ENCODE measurements around the gene GPC5. TPM values are rescaled to one million over a fixed set of nuclear protein-coding genes. Genes with fewer than 3 reads are reported as not detected.

Gene GPC5
- total and polyA plus RNA-seq, 2 of the 8 experiments (the other 6 are each of a cell fraction or from before 2014, with no cell fraction given), result 0.20 to 0.39 TPM

- Histone ChIP-seq H2BK5ac (ENCODE audit: low read depth, low read length) (no peak overlapping the region), H3K79me2 (ENCODE audit: control insufficient read depth in 1 of 2, insufficient read depth in 2 of 2, low read length in 2 of 2) (no peaks in the 10 kb centered on the region), H3K9ac (replicated peaks in 1 of 4; ENCODE audit: extremely low read depth in 1 of 4, low read depth in 3 of 4, low read length in 3 of 4) (no peak overlapping the region), H4K8ac (ENCODE audit: extremely low read depth, insufficient read depth, low read length) (no peak overlapping the region), H3K4me3 (ENCODE audit: extremely low read depth in 1 of 4, insufficient read depth in 2 of 4, low read depth in 3 of 4, low read length in 4 of 4) (no peak overlapping the region), H3K36me3 (ENCODE audit: control insufficient read depth in 2 of 4, insufficient read depth in 4 of 4, low read length in 3 of 4) (no peaks in the 10 kb centered on the region), H3K4me1 (replicated peaks in 1 of 4; ENCODE audit: control insufficient read depth in 3 of 4, insufficient read depth in 4 of 4, low read length in 3 of 4) (no peaks in the 10 kb centered on the region), H3K4me2 (ENCODE audit: insufficient read depth in 1 of 2, low read depth in 2 of 2, low read length in 2 of 2) (no peak overlapping the region), H3K27me3 (replicated peaks in 1 of 4; ENCODE audit: control insufficient read depth in 3 of 4, extremely low read depth in 1 of 4, insufficient read depth in 3 of 4, low read length in 3 of 4) (no peaks in the 10 kb centered on the region), H3K23ac (ENCODE audit: insufficient read length) (no peak overlapping the region), H4K20me1 (replicated peaks in 1 of 2; ENCODE audit: control insufficient read depth in 1 of 2, insufficient read depth in 2 of 2, low read length in 2 of 2) (no peaks in the 10 kb centered on the region), H3K79me1 (ENCODE audit: low read depth, low read length) (no peaks in the 10 kb centered on the region), H2AK5ac (ENCODE audit: low read depth, low read length) (no peak overlapping the region), H2AFZ (ENCODE audit: low read length) (no peak overlapping the region), H3K27ac (ENCODE audit: low read depth, low read length) (no peak overlapping the region), H2BK12ac (ENCODE audit: low read depth, low read length) (no peak overlapping the region), H3K56ac (replicated peaks; ENCODE audit: insufficient read length, low read depth, low read length) (no peak overlapping the region), H3K9me3 (ENCODE audit: insufficient read depth in 2 of 2, low read depth in 1 of 2, low read length in 1 of 2) (no peaks in the 10 kb centered on the region), H3K4ac (replicated peaks; ENCODE audit: insufficient read length, low read depth, low read length) (no peak overlapping the region), H2BK120ac (replicated peaks; ENCODE audit: low read depth, low read length) (no peak overlapping the region), H3K14ac (ENCODE audit: insufficient read length) (no peak overlapping the region), H3K18ac (ENCODE audit: extremely low read depth, low read length) (no peak overlapping the region), H4K5ac (ENCODE audit: insufficient read length, low read depth, low read length) (no peak overlapping the region), H3K23me2 (ENCODE audit: low read depth, low read length) (no peaks in the 10 kb centered on the region), H4K91ac (replicated peaks; ENCODE audit: insufficient read length, low read length) (no peak overlapping the region), H2BK15ac (ENCODE audit: low read length) (no peak overlapping the region), H2BK20ac (ENCODE audit: low read length) (no peak overlapping the region)
- ChIA-PET CTCF (ENCODE audit: partially characterized antibody) (no interaction called here), POLR2A (ENCODE audit: partially characterized antibody) (no interaction called here)
- FAIRE-seq, result no peak
- WGBS, 2 experiments (ENCODE audit: extremely low coverage in 1 of 2, insufficient coverage in 1 of 2, insufficient read length in 1 of 2, insufficient replicate concordance in 2 of 2, low coverage in 1 of 2, low lambda C conversion rate in 2 of 2, missing lambda C conversion rate in 1 of 2), result 93% methylated on average over 1 of the region's 1 CpG; no CpG with 5 or more reads in 1 of the 2 experiments
- TF ChIP-seq HDAC6 (IDR thresholded peaks at IDR 0.05; ENCODE audit: low read depth, low read length) (no peak), KDM5A (IDR thresholded peaks at IDR 0.05; ENCODE audit: low read length) (no peak), TAF1 (IDR thresholded peaks at IDR 0.05; ENCODE audit: low read depth, low read length) (no peak), CTBP2 (IDR thresholded peaks at IDR 0.05; ENCODE audit: borderline replicate concordance, insufficient read depth, insufficient read length, low read length) (no peak), BACH1 (IDR thresholded peaks at IDR 0.05; ENCODE audit: low read length) (no peak), POLR2A (IDR thresholded peaks at IDR 0.05; ENCODE audit: control extremely low read depth in 1 of 2, low read depth in 2 of 2, low read length in 2 of 2) (no peak), CEBPB (IDR thresholded peaks at IDR 0.05; ENCODE audit: low read depth, low read length) (no peak), PHF8 (conservative IDR thresholded peaks at IDR 0.05; ENCODE audit: low read depth, low read length) (no peak), GTF2F1 (IDR thresholded peaks at IDR 0.05; ENCODE audit: borderline replicate concordance, low read depth, low read length) (no peak), CHD1 (IDR thresholded peaks at IDR 0.05; ENCODE audit: low read depth, low read length) (no peak)
- DNase-seq (ENCODE audit: low read depth in 1 of 2, low spot score in 2 of 2), result no peak
Measured at GRCh38 chr13:92734068-92734467, 1335.6 kb downstream of the GPC5 start.

Data from H1 (cell line).